Bronchial epithelial cell (primary cell): Measurements from ENCODE around the gene SUPT3H. TPM values are rescaled to one million over a fixed set of nuclear protein-coding genes. Genes with fewer than 3 reads are reported as not detected.

ENCODE experiments used
- DNase-seq: peaks from one replicate; pipeline ENCODE4 v3.0.0-alpha.2; 2010; ENCODE audit warnings: low read depth
- FAIRE-seq: peaks from 2 replicates; lab custom pipeline; 2011; peaks lifted over from hg19 to GRCh38; lab: Jason Lieb, UNC
- H3K27me3 ChIP-seq: 2 replicates; pipeline ENCODE4 v1.5.1; 2011; ENCODE audit warnings: low read length; ENCODE audit not compliant: control insufficient read depth, insufficient read depth
- H3K36me3 ChIP-seq: 2 replicates; pipeline ENCODE4 v1.5.1; 2011; ENCODE audit warnings: low read length; ENCODE audit not compliant: control insufficient read depth, insufficient read depth
- H3K4me3 ChIP-seq: 2 replicates; pipeline ENCODE4 v1.5.1; 2011; ENCODE audit warnings: mild to moderate bottlenecking, low read depth, low read length, control low read depth
- total RNA-seq: library from RNA; depleted of rRNA; stranded (reverse); fragments of >200 nt; gene quantifications from 2 replicates; pipeline ENCODE4 v1.2.1, GENCODE V29; 2014
- TF ChIP-seq, protein P1 (sequence below): IDR thresholded peaks from 2 replicates; pipeline ENCODE4 v1.5.1; 2011; ENCODE audit warnings: mild to moderate bottlenecking, moderate library complexity, low read length, control low read depth, inconsistent platforms; ENCODE audit not compliant: insufficient read depth, severe bottlenecking

The SUPT3H gene
- total RNA-seq, 1 donor from 2014 or later, result 12.9 TPM

DNA sequence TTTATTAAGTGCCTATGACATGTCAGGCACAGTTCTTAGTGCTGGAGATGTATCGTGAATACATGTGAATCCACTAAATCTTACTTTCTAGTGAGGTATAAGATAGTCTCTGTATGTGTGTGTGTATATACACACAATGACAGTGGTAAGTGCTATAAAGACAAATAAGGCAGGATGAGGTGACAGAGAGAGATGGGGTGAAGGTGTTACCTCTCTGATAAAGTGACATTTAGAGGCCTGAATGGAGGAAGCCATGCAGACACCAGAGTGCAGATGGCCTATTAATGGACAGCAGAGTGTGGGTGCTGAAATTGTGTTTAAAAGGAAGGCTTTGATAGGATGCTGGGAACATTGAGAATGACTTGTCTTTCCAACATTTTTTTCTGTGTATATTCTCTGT is 535.9 kb downstream of the SUPT3H start:
- Histone ChIP-seq H3K4me3 (no peak overlapping the region), H3K36me3 (no peaks in the 10 kb centered on the region), H3K27me3 (no peaks in the 10 kb centered on the region)
- no peak for FAIRE-seq
- no peak for DNase-seq
- TF ChIP-seq, protein P1, sequence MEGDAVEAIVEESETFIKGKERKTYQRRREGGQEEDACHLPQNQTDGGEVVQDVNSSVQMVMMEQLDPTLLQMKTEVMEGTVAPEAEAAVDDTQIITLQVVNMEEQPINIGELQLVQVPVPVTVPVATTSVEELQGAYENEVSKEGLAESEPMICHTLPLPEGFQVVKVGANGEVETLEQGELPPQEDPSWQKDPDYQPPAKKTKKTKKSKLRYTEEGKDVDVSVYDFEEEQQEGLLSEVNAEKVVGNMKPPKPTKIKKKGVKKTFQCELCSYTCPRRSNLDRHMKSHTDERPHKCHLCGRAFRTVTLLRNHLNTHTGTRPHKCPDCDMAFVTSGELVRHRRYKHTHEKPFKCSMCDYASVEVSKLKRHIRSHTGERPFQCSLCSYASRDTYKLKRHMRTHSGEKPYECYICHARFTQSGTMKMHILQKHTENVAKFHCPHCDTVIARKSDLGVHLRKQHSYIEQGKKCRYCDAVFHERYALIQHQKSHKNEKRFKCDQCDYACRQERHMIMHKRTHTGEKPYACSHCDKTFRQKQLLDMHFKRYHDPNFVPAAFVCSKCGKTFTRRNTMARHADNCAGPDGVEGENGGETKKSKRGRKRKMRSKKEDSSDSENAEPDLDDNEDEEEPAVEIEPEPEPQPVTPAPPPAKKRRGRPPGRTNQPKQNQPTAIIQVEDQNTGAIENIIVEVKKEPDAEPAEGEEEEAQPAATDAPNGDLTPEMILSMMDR, result no peak

DNA sequence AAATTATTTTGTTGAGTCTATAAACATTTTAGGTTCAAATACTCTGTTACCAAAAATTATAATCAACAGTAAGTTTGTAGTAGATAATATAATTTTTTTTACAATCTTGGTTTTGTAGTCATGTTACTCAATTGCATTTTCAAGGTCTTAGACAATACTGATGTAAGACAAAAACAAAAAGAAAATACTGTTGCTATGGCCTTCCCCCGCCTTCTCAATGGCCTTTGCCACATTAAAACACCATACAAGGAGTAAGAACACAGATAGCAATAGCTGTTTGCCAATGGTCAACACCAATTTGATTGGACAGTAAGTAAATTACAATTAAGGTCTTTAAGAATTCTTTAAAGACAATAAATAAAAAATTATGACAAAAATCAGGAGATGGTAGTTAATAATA is 540.0 kb downstream of the SUPT3H start:
- DNase-seq (no peak), FAIRE-seq (no peak)
- Histone ChIP-seq H3K36me3 (no peaks in the 10 kb centered on the region), H3K4me3 (no peak overlapping the region), H3K27me3 (no peaks in the 10 kb centered on the region)
- TF ChIP-seq, protein P1, result no peak

DNA sequence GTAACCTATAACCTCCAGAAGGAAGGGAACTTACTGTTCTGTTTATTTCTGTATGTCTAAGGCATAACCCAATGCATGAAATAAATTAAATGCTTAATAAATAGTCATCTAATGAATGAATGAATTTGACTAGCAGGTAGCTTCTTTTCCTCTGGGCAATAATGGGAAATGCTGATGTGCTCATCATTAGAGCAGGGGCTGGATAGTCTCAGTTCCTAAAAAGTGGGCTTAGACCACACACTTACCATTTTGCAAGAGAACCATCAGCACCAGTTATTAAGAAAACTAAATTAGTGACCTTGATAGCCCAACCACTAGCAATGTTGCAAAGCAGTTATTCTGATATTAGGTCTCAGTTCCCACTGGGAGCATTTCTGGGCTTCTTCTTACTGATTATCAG is 540.5 kb downstream of the SUPT3H start:
- H3K27me3 ChIP-seq, result no peaks in the 10 kb centered on the region
- FAIRE-seq (no peak), DNase-seq (no peak)
- H3K4me3 ChIP-seq, result no peak overlapping the region
- H3K36me3 ChIP-seq, result no peaks in the 10 kb centered on the region
- TF ChIP-seq, protein P1, result no peak

DNA sequence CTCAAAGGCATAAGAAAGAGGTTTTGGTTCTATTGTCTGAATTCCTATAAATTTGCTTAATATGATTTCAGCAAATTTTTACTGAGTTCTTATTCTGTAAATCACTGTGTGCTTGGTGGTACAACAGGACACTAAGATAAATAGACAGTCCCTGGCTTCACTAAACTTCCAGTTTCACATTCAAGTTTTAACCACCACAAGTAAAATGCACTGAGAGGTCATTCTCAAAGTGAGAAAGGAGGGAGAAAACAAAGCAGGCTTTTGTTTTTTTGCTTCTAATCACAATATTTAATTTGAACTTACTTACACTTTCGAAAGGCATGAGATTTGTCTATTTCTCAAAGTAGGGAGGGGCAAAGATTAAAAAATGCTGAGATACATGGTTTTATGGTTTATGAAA is 544.5 kb downstream of the SUPT3H start:
- Histone ChIP-seq H3K27me3 (no peaks in the 10 kb centered on the region), H3K36me3 (no peaks in the 10 kb centered on the region), H3K4me3 (no peak overlapping the region)
- DNase-seq (no peak), FAIRE-seq (no peak)
- TF ChIP-seq, protein P1, result no peak

DNA sequence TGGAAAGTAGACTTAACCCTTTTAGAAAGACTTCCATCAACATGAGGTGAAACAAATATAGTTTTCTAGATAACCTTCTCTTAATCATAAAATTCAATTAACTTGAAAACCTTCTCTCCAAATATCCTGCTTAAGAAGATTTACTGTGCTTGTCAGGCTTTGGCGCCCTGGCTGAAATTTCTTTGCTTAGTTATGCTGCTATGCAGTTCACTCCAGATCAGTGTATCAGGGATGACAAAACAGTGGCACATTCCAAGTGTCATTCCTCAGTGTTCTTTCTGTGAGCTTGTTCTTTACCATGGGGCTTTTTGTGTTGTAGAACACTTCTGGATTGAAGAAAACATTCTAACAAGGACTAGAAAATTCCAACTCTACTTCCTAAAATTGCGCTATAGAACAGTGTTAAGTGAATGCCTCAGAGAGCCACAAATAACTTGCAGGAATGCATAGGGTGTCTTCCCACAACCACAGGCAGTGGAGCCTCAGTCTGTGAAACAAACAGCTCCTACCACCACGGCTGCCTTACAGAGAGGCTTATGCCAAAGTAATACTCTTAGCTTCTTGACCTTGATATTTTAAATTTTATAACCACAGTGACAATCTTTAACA is 546.6 kb downstream of the SUPT3H start:
- TF ChIP-seq, protein P1, result no peak
- FAIRE-seq (no peak), DNase-seq (no peak)
- Histone ChIP-seq H3K27me3 (no peaks in the 10 kb centered on the region), H3K36me3 (no peaks in the 10 kb centered on the region), H3K4me3 (no peak overlapping the region)

DNA sequence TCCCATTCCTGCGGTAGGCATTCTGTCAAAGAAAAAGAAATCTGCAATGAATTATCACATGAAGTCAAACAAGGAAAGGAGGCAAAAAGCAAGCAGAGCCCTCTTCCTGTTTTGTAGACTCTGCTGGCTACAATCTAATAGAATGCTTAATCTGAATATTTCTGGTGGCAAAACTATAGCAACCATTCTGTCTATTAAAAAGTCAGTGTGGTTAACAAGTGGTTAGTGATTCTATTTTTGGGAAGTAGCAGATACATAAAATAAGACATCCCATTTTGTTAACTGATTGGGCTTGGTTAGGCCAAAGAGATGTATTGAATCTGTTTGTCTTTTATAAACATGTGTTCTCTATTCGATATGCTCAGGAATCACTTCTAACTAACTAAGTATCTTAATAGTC is 547.9 kb downstream of the SUPT3H start:
- no peak for FAIRE-seq
- TF ChIP-seq, protein P1, result no peak
- Histone ChIP-seq H3K27me3 (no peaks in the 10 kb centered on the region), H3K4me3 (no peak overlapping the region), H3K36me3 (no peaks in the 10 kb centered on the region)
- DNase-seq, result no peak
